ENCODE measurements around the gene NARF.

NARF gene

GRCh38 chr17:82480318-82480717 is 21.8 kb downstream of the NARF start:
- no peak for DNase-seq

- no peak for DNase-seq
Measured at GRCh38 chr17:82483204-82483660, 24.7 kb downstream of the NARF start.

- no peak for DNase-seq
Measured at GRCh38 chr17:82483836-82484235, 25.3 kb downstream of the NARF start.

GRCh38 chr17:82486231-82487094 is 27.9 kb downstream of the NARF start:
- DNase-seq = no peak

GRCh38 chr17:82487910-82488309 is 29.4 kb downstream of the NARF start:
- DNase-seq = no peak

- no peak for DNase-seq
Measured at GRCh38 chr17:82489117-82489516, 30.6 kb downstream of the NARF start.

GRCh38 chr17:82489851-82490511 is 31.4 kb downstream of the NARF start:
- DNase-seq = no peak

- DNase-seq = peak; percentile 31
Measured at GRCh38 chr17:82490512-82491195, 32.1 kb downstream of the NARF start.

- DNase-seq = no peak
Measured at GRCh38 chr17:82491196-82491530, 32.6 kb downstream of the NARF start.

- DNase-seq = no peak
Measured at GRCh38 chr17:82491533-82491932, 33.0 kb downstream of the NARF start.

GRCh38 chr17:82492643-82493225 is 34.2 kb downstream of the NARF start:
- DNase-seq = no peak

GRCh38 chr17:82493226-82493781 is 34.8 kb downstream of the NARF start:
- no peak for DNase-seq

GRCh38 chr17:82494236-82495055 is 35.9 kb downstream of the NARF start:
- DNase-seq = peak; percentile 96

- no peak for DNase-seq
Measured at GRCh38 chr17:82495844-82496528, 37.4 kb downstream of the NARF start.

- peak; percentile 97 for DNase-seq
Measured at GRCh38 chr17:82496529-82497434, 38.2 kb downstream of the NARF start.

GRCh38 chr17:82497483-82498405 is 39.2 kb downstream of the NARF start:
- peak; percentile 80 for DNase-seq

- DNase-seq = no peak
Measured at GRCh38 chr17:82502207-82502606, 43.7 kb downstream of the NARF start.

GRCh38 chr17:82503094-82503727 is 44.7 kb downstream of the NARF start:
- DNase-seq = no peak
